ENCODE data around the gene SERPINB1.
"Not testable (repeated sequence)": the region's sequence is repeated elsewhere in the genome, so short reads cannot be mapped to it uniquely, and the experiment has no call there.

SERPINB1 gene

DNA sequence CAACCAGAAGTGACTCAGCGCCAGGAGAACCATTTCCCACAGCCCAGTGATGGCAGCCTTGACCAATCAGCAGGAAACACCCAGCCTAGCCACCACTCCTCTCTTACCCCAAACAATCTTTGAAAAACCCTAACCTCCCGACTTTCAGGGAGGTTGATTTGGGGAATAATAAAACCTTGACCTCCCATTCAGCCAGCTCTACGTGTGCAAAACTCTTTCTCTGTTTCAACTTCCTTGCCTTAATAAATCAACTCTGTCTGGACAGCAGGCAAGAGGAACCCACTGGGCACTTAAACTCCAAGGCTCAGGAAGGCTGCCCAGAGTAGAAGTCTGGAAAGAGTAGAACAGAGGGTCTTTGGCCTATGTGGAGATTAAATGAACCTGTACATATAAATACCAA lies 35.0 kb downstream of the SERPINB1 start:
- H3K27me3 Mint-ChIP-seq: no peaks in the 10 kb centered on the region
- peak overlapping the region; percentile 46 for H3K27ac Mint-ChIP-seq
- DNase-seq (ENCODE audit: low spot score in 2 of 2) (no peak), ATAC-seq (ENCODE audit: low read depth) (no peak)
- no peaks in the 10 kb centered on the region for H3K9me3 Mint-ChIP-seq
- H3K36me3 Mint-ChIP-seq: peaks cover 7% of the 10 kb centered on the region
- H3K4me3 Mint-ChIP-seq: no peak overlapping the region
- peaks cover 2% of the 10 kb centered on the region for H3K4me1 Mint-ChIP-seq

DNA sequence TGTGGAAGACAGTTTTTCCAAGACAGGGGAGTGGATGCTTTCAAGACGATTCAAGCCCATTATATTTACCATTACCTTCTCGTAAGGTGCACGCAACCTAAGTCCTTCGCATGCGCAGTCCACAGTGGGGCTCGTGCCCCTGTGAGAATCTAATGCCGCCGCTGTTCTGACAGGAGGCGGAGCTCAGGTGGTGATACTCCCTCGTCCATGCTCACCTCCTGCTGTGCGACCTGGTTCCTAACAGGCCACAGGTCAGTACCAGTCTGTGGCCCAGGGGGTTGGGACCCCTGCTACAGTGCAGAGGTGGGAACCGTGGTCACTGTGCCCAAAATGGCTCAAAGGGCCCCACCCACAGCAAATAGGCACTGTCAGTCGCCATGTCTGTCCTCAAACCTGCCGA lies 36.6 kb downstream of the SERPINB1 start:
- H3K36me3 Mint-ChIP-seq: peaks cover 5% of the 10 kb centered on the region
- no peak overlapping the region for H3K27ac Mint-ChIP-seq
- peaks cover 2% of the 10 kb centered on the region for H3K4me1 Mint-ChIP-seq
- no peaks in the 10 kb centered on the region for H3K27me3 Mint-ChIP-seq
- H3K4me3 Mint-ChIP-seq: no peak overlapping the region
- DNase-seq (ENCODE audit: low spot score in 2 of 2): no peak
- H3K9me3 Mint-ChIP-seq: no peaks in the 10 kb centered on the region
- ATAC-seq (ENCODE audit: low read depth): no peak

GRCh38 chr6:2804516-2804915 lies 37.1 kb downstream of the SERPINB1 start:
- H3K4me1 Mint-ChIP-seq: peaks cover 2% of the 10 kb centered on the region
- no peak overlapping the region for H3K27ac Mint-ChIP-seq
- DNase-seq (ENCODE audit: low spot score in 2 of 2) (no peak), ATAC-seq (ENCODE audit: low read depth) (no peak)
- no peaks in the 10 kb centered on the region for H3K27me3 Mint-ChIP-seq
- no peak overlapping the region for H3K4me3 Mint-ChIP-seq
- peaks cover 5% of the 10 kb centered on the region for H3K36me3 Mint-ChIP-seq
- no peaks in the 10 kb centered on the region for H3K9me3 Mint-ChIP-seq

- Mint-ChIP-seq H3K4me3 (no peak overlapping the region), H3K27me3 (no peaks in the 10 kb centered on the region), H3K36me3 (peaks cover 5% of the 10 kb centered on the region), H3K27ac (no peak overlapping the region), H3K9me3 (no peaks in the 10 kb centered on the region), H3K4me1 (peaks cover 2% of the 10 kb centered on the region)
- DNase-seq (ENCODE audit: low spot score in 2 of 2) (no peak), ATAC-seq (ENCODE audit: low read depth) (no peak)
These were observed 37.8 kb downstream of the SERPINB1 start for GRCh38 chr6:2803731-2804429.

DNA sequence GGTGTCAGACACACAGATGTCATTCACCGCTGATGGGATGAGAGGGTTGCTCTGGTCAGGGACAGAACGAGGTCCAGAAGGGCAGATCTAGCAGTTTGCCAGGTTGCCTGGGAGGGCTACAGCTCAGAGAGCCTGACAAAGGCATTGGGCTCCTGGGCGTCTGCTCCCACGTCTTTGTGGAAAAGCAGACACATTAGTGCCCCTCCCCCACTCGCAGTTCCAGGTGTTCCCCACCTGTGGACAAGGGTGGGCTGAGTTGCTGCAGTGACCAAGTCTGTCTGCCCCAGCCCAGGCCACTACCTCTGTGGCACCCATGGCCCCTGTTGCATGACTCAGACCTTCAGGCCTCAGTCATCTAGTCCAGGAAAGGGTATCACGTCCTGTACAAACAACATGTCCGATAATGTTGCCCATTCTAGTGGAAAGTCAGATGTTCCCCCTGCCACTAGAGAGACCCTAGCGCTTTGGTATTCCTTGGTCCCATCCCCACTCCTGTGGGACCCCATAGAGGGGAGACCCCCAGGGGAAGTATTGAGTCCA lies 39.1 kb downstream of the SERPINB1 start:
- H3K36me3 Mint-ChIP-seq: peaks cover 5% of the 10 kb centered on the region
- H3K27me3 Mint-ChIP-seq: no peaks in the 10 kb centered on the region
- DNase-seq (ENCODE audit: low spot score in 2 of 2) (no peak), ATAC-seq (ENCODE audit: low read depth) (no peak)
- no peaks in the 10 kb centered on the region for H3K9me3 Mint-ChIP-seq
- H3K4me3 Mint-ChIP-seq: no peak overlapping the region
- H3K27ac Mint-ChIP-seq: no peak overlapping the region
- H3K4me1 Mint-ChIP-seq: peaks cover under 1% of the 10 kb centered on the region

- H3K9me3 Mint-ChIP-seq; H3K4me1 Mint-ChIP-seq; DNase-seq (ENCODE audit: low spot score in 2 of 2); H3K27me3 Mint-ChIP-seq; H3K36me3 Mint-ChIP-seq; ATAC-seq (ENCODE audit: low read depth); H3K27ac Mint-ChIP-seq; H3K4me3 Mint-ChIP-seq: not testable (repeated sequence)
These were observed 40.0 kb downstream of the SERPINB1 start for GRCh38 chr6:2801687-2802086.

- Mint-ChIP-seq H3K4me1 (no peaks in the 10 kb centered on the region), H3K9me3 (no peaks in the 10 kb centered on the region), H3K36me3 (peaks cover 2% of the 10 kb centered on the region), H3K4me3 (no peak overlapping the region), H3K27me3 (no peaks in the 10 kb centered on the region), H3K27ac (no peak overlapping the region)
- DNase-seq (ENCODE audit: low spot score in 2 of 2) (no peak), ATAC-seq (ENCODE audit: low read depth) (no peak)
These were observed 40.9 kb downstream of the SERPINB1 start for GRCh38 chr6:2800552-2801316.

DNA sequence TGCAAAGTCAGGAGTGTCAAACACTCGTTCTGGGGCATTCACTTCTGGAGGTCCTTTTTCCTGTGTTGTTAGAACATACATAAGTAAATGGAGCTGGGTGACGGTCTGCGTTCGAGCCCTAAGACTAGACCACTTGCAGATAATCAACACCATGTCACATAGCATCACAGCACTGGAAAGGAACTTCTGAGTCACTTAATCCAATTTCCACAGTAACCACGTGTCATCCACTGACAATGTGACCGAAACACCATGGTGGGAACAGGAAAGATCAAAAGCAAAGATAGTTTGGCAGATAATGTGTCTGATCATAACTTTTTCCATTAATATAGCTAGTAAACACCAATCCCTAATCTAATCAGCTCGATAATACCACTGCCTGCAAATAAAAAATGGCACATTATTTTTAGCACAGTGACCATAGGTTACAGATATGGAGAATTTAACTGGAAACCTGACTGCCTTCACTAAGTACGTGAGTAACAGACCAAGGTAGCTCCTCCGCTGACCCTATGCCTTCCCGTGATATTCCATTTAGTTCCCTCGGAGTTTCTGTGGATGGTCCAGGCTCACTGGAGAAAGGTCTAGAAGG lies 41.6 kb downstream of the SERPINB1 start:
- Mint-ChIP-seq H3K27ac (peak overlapping the region; percentile 35), H3K9me3 (no peaks in the 10 kb centered on the region), H3K4me1 (no peaks in the 10 kb centered on the region), H3K36me3 (peaks cover 2% of the 10 kb centered on the region), H3K27me3 (no peaks in the 10 kb centered on the region), H3K4me3 (no peak overlapping the region)
- no peak for DNase-seq (ENCODE audit: low spot score in 2 of 2)
- ATAC-seq (ENCODE audit: low read depth): no peak

GRCh38 chr6:2798586-2799134 lies 43.0 kb downstream of the SERPINB1 start:
- no peaks in the 10 kb centered on the region for H3K27me3 Mint-ChIP-seq
- no peaks in the 10 kb centered on the region for H3K9me3 Mint-ChIP-seq
- no peak overlapping the region for H3K27ac Mint-ChIP-seq
- no peak overlapping the region for H3K4me3 Mint-ChIP-seq
- DNase-seq (ENCODE audit: low spot score in 2 of 2) (no peak), ATAC-seq (ENCODE audit: low read depth) (no peak)
- H3K4me1 Mint-ChIP-seq: peaks cover 2% of the 10 kb centered on the region
- H3K36me3 Mint-ChIP-seq: peaks cover 2% of the 10 kb centered on the region

GRCh38 chr6:2797564-2798031 lies 44.1 kb downstream of the SERPINB1 start:
- Mint-ChIP-seq H3K36me3 (peaks cover 2% of the 10 kb centered on the region), H3K4me3 (no peak overlapping the region), H3K9me3 (no peaks in the 10 kb centered on the region), H3K27ac (no peak overlapping the region), H3K4me1 (peaks cover 8% of the 10 kb centered on the region), H3K27me3 (no peaks in the 10 kb centered on the region)
- no peak for DNase-seq (ENCODE audit: low spot score in 2 of 2)
- no peak for ATAC-seq (ENCODE audit: low read depth)

DNA sequence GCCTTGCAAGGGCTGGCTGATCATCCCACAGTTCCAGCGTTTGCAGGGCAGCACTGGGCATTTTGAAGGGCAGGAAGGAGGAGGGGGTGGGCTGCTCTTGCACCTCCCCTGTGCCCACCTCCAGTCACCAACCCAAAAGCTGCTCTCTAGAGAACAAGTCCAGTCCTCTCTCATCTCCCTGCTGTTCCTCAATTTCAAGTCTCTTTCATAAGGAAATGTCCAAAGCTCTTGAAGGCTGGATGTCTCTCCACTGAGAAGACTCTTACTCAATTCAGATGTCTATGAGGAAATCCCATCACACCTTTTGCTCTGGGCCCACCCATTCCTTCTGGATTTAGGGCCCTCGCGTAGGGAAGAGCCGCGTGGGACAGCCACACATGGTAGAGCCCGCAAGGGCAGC lies 44.8 kb downstream of the SERPINB1 start:
- ATAC-seq (ENCODE audit: low read depth): no peak
- Mint-ChIP-seq H3K4me1 (peaks cover 10% of the 10 kb centered on the region), H3K4me3 (no peak overlapping the region), H3K36me3 (peaks cover 2% of the 10 kb centered on the region), H3K9me3 (no peaks in the 10 kb centered on the region), H3K27me3 (no peaks in the 10 kb centered on the region), H3K27ac (no peak overlapping the region)
- no peak for DNase-seq (ENCODE audit: low spot score in 2 of 2)

DNA sequence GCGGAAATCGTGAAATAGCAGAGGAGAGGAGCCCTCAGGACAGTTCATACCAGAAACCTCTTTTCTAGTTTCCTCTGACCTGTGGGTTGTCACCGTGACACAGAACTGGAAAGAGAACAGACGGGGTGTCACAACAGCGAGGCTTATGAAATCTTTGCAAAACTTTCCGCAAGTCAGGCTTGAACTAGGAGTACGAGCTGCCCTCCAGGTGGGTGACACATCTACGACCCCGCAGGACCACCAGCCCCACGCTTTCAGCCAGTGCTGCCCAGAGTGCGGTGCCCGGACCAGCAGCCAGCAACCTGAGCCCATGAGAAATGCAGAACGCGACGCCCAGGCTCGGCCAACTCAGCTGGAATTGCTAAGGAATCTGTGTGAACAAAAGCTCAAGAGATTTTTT lies 45.7 kb downstream of the SERPINB1 start:
- peaks cover 16% of the 10 kb centered on the region for H3K4me1 Mint-ChIP-seq
- H3K9me3 Mint-ChIP-seq: no peaks in the 10 kb centered on the region
- DNase-seq (ENCODE audit: low spot score in 2 of 2): no peak
- no peaks in the 10 kb centered on the region for H3K27me3 Mint-ChIP-seq
- H3K27ac Mint-ChIP-seq: no peak overlapping the region
- no peaks in the 10 kb centered on the region for H3K36me3 Mint-ChIP-seq
- no peak for ATAC-seq (ENCODE audit: low read depth)
- no peak overlapping the region for H3K4me3 Mint-ChIP-seq

DNA sequence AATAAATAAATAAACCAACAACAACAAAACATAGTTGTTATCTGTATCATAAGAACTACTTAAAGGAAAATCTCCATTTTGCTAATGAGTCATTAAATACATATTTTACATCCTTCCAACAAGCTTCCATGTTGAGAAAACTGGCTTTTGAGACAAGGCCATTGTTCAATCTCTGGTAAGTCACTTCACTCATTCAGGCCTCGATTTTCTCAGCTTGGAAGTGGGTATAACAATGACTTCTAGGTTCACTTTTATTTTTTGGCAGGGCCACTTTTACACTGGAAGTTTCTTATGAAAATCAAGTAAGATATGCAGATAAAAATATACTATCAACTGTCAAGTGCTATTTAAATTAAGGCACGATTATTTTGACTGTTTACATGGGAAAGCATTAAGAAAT lies 46.5 kb downstream of the SERPINB1 start:
- Mint-ChIP-seq H3K4me1 (peaks cover 16% of the 10 kb centered on the region), H3K36me3 (no peaks in the 10 kb centered on the region), H3K9me3 (no peaks in the 10 kb centered on the region), H3K27me3 (no peaks in the 10 kb centered on the region), H3K27ac (no peak overlapping the region), H3K4me3 (no peak overlapping the region)
- no peak for ATAC-seq (ENCODE audit: low read depth)
- DNase-seq (ENCODE audit: low spot score in 2 of 2): no peak

DNA sequence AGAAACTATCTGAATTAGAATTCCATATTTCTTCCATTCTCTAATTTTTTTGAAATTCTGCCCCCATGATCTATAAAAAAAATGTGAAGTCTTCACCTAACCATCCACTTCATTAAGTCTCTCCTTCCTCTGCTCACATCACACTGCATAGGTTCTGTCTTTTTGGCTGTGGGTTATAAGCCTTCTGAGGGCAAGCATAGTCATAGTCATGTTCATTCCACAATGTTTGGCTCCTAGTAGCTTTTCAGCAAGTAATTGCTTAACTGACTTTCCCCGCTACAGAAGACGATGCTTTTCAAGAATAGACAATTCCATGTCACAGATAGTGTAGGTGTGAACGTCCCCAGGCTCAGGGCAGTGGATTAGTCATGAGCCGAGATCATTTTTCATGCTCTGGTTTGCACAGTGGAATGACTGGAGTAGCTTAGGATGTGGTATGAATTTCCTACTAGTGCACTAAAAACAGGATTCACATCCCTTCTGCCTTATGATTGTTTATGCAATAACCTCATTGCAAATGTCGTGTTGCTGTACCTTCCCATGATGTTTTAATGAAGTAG lies 47.4 kb downstream of the SERPINB1 start:
- Mint-ChIP-seq H3K4me1 (peaks cover 16% of the 10 kb centered on the region), H3K4me3 (no peak overlapping the region)

More for the DNA sequence above, 47.4 kb downstream of the SERPINB1 start:
- no peak overlapping the region for H3K27ac Mint-ChIP-seq
- no peaks in the 10 kb centered on the region for H3K9me3 Mint-ChIP-seq
- DNase-seq (ENCODE audit: low spot score in 2 of 2) (no peak), ATAC-seq (ENCODE audit: low read depth) (no peak)
- H3K27me3 Mint-ChIP-seq: no peaks in the 10 kb centered on the region
- H3K36me3 Mint-ChIP-seq: no peaks in the 10 kb centered on the region
